Gastrocnemius medialis (tissue), 4 donors: Measurements from ENCODE around the gene SLC46A2.

Source experiments
- CTCF ChIP-seq, 5 experiments: fragments of 450-650 bp in 3 of 5; fragments of 200-600 bp in 2 of 5; sonication (generic) in 2 of 5; IDR thresholded peaks in 4 of 5; conservative IDR thresholded peaks in 1 of 5; 1 replicate in 4 of 5; 2 replicates in 1 of 5; pipeline ENCODE4 v1.5.1; 2016 to 2019; ENCODE audit warnings: antibody characterized with exemption in 5 of 5, mild to moderate bottlenecking in 3 of 5, moderate library complexity in 3 of 5
- POLR2A ChIP-seq, 2 donors: fragments of 450-650 bp; IDR thresholded peaks; one replicate each; pipeline ENCODE4 v1.6.1; 2017; ENCODE audit warnings: antibody characterized with exemption in 2 of 2, mild to moderate bottlenecking in 2 of 2, moderate library complexity in 2 of 2

- TF ChIP-seq POLR2A (IDR thresholded peaks at IDR 0.05) (no peak), CTCF (IDR thresholded peaks at IDR 0.05 in 4 of 5, conservative IDR thresholded peaks at IDR 0.05 in 1 of 5) (no peak)
These were observed 52.3 kb downstream of the SLC46A2 start for GRCh38 chr9:112838342-112838741.
